GM12878 (cell line): ENCODE results near the gene ZAR1L. TPM values are rescaled to one million over a fixed set of nuclear protein-coding genes. Genes with fewer than 3 reads are reported as not detected.

ENCODE experiments used
- BRCA1 ChIP-seq: IDR thresholded peaks from 2 replicates; pipeline ENCODE4 v1.6.1; 2011; ENCODE audit warnings: low read depth, low read length, improper control_type of control experiment
- CHD2 ChIP-seq: IDR thresholded peaks from 2 replicates; pipeline ENCODE4 v1.6.1; 2011; ENCODE audit warnings: low read depth, low read length, improper control_type of control experiment, borderline replicate concordance
- CREM ChIP-seq: IDR thresholded peaks from 2 replicates; pipeline ENCODE4 v1.6.1; 2014; ENCODE audit warnings: antibody characterized with exemption, low read depth
- POLR2A ChIP-seq: IDR thresholded peaks from 2 replicates; pipeline ENCODE4 v1.6.1; 2011; ENCODE audit warnings: low read depth, mild to moderate bottlenecking, low read length
- RAD21 ChIP-seq: IDR thresholded peaks from 2 replicates; pipeline ENCODE4 v1.6.1; 2011; ENCODE audit warnings: mild to moderate bottlenecking, low read depth, low read length, moderate library complexity; ENCODE audit not compliant: insufficient read depth
- SMAD5 ChIP-seq: IDR thresholded peaks from 2 replicates; pipeline ENCODE4 v1.6.1; 2016; ENCODE audit warnings: antibody characterized with exemption, low read depth
- SRF ChIP-seq, 2 experiments: IDR thresholded peaks; 2 replicates each; pipeline ENCODE4 v1.6.1; 2011; ENCODE audit warnings: low read depth in 2 of 2, low read length in 2 of 2, mild to moderate bottlenecking in 1 of 2, moderate library complexity in 1 of 2
- YBX1 ChIP-seq: fragments of 450-650 bp; IDR thresholded peaks from 2 replicates; pipeline ENCODE4 v1.6.1; 2016; ENCODE audit warnings: antibody characterized with exemption
- ZBTB11 ChIP-seq: fragments of 450-650 bp; formaldehyde crosslinking; IDR thresholded peaks from 2 replicates; pipeline ENCODE4 v1.5.0; 2022; ENCODE audit warnings: mild to moderate bottlenecking, missing genetic modification characterization
- polyA plus RNA-seq, 11 experiments: library from polyadenylated mRNA; depleted of rRNA in 4 of 11; unstranded in 6 of 11; stranded (reverse) in 5 of 11; fragments of >200 nt; fragmentation: Nextera tagmentation in 4 of 11; fragmentation: Illumina TruSeq in 1 of 11; extraction: Ambion mirVana in 4 of 11; extraction: Trizol in 1 of 11; gene quantifications; 1 replicate in 1 of 11; 2 replicates in 10 of 11; pipeline versions ENCODE4 v1.2.1 to v1.2.3, GENCODE V29; 2011 to 2016; ENCODE audit warnings: inconsistent platforms in 2 of 11, missing spikeins in 2 of 11, low read depth in 1 of 11
- total RNA-seq, 4 experiments: library from RNA; depleted of rRNA in 3 of 4; stranded (reverse); fragments of >200 nt in 3 of 4; fragmentation: Illumina TruSeq in 1 of 4; extraction: Trizol in 1 of 4; gene quantifications; 2 replicates each; pipeline versions ENCODE4 v1.2.1 to v1.2.3, GENCODE V29; 2013 to 2021

The ZAR1L gene
- total and polyA plus RNA-seq, 10 of the 15 experiments (the other 5 are each of a cell fraction or from before 2014, with no cell fraction given): 0.05 to 0.34 (median 0.17) TPM; not detected in 6

- TF ChIP-seq ZBTB11 (CRISPR knock-in tag): no peak
- no peak for TF ChIP-seq POLR2A
- TF ChIP-seq SMAD5: no peak
- TF ChIP-seq YBX1: no peak
- no peak for TF ChIP-seq RAD21
- no peak for TF ChIP-seq CREM
- no peak for TF ChIP-seq CHD2
- no peak for TF ChIP-seq BRCA1
- no peak for TF ChIP-seq SRF (IDR thresholded peaks at IDR 0.05; ENCODE audit: low read depth in 2 of 2, low read length in 2 of 2)
Measured at GRCh38 chr13:32320528-32320927, 5.4 kb upstream of the ZAR1L start (continued).
